SH-SY5Y (cell line): ENCODE results near the gene PCDHA6.

ENCODE experiments used
- GATA2 ChIP-seq: IDR thresholded peaks from 2 replicates; pipeline ENCODE4 v1.6.1; 2011; ENCODE audit warnings: mild to moderate bottlenecking, low read depth, low read length
- GATA3 ChIP-seq: IDR thresholded peaks from 2 replicates; pipeline ENCODE4 v1.6.1; 2011; ENCODE audit warnings: low read depth, mild to moderate bottlenecking, low read length, moderate library complexity

GRCh38 chr5:140833993-140834392 is 6.2 kb downstream of the PCDHA6 start, which contains the start of gene PCDHA7:
- TF ChIP-seq GATA3, result no peak
- TF ChIP-seq GATA2, result no peak
